Measurements from ENCODE around the gene SYT17.

SYT17 gene

GRCh38 chr16:19236561-19237209 lies 68.6 kb downstream of the SYT17 start:
- ChIA-PET POLR2A (ENCODE audit: low non-redundant PET) (no interaction called here), CTCF (no interaction called here)
- no peak for TF ChIP-seq CTCF (conservative IDR thresholded peaks at IDR 0.05; ENCODE audit: low read depth)
- H3K27ac ChIP-seq = no peak overlapping the region
- DNase-seq (ENCODE audit: low spot score) = no peak

GRCh38 chr16:19238406-19238805 lies 70.4 kb downstream of the SYT17 start:
- TF ChIP-seq CTCF (conservative IDR thresholded peaks at IDR 0.05; ENCODE audit: low read depth) = no peak
- ChIA-PET CTCF (no interaction called here), POLR2A (ENCODE audit: low non-redundant PET) (no interaction called here)

GRCh38 chr16:19239511-19240155 lies 71.6 kb downstream of the SYT17 start:
- ChIA-PET POLR2A (ENCODE audit: low non-redundant PET) (no interaction called here), CTCF (no interaction called here)
- no peak for DNase-seq (ENCODE audit: low spot score)
- no peak overlapping the region for H3K27ac ChIP-seq
- no peak for TF ChIP-seq CTCF (conservative IDR thresholded peaks at IDR 0.05; ENCODE audit: low read depth)

More at GRCh38 chr16:19238406-19238805, 70.4 kb downstream of the SYT17 start:
- no peak for DNase-seq (ENCODE audit: low spot score)
- no peak overlapping the region for H3K27ac ChIP-seq

GRCh38 chr16:19240494-19240893 lies 72.5 kb downstream of the SYT17 start:
- ChIA-PET POLR2A (ENCODE audit: low non-redundant PET) (no interaction called here), CTCF (no interaction called here)

GRCh38 chr16:19241512-19241911 lies 73.5 kb downstream of the SYT17 start:
- H3K27ac ChIP-seq = no peak overlapping the region
- no peak for TF ChIP-seq CTCF (conservative IDR thresholded peaks at IDR 0.05; ENCODE audit: low read depth)
- ChIA-PET POLR2A (ENCODE audit: low non-redundant PET) (no interaction called here), CTCF (no interaction called here)
- DNase-seq (ENCODE audit: low spot score) = no peak

More at GRCh38 chr16:19240494-19240893, 72.5 kb downstream of the SYT17 start:
- no peak for TF ChIP-seq CTCF (conservative IDR thresholded peaks at IDR 0.05; ENCODE audit: low read depth)
- H3K27ac ChIP-seq = no peak overlapping the region
- no peak for DNase-seq (ENCODE audit: low spot score)

GRCh38 chr16:19242186-19242585 lies 74.1 kb downstream of the SYT17 start:
- CTCF ChIA-PET = no interaction called here
- no peak overlapping the region for H3K27ac ChIP-seq
- POLR2A ChIA-PET (ENCODE audit: low non-redundant PET) = interaction anchor here (0.5 kb wide), 1 partner anchor 121 kb away, joined by 3 read pairs; no protein-coding TSS in a partner anchor
- no peak for DNase-seq (ENCODE audit: low spot score)
- TF ChIP-seq CTCF (conservative IDR thresholded peaks at IDR 0.05; ENCODE audit: low read depth) = no peak
